ENCODE measurements around the gene FBXO41.

FBXO41 gene

DNA sequence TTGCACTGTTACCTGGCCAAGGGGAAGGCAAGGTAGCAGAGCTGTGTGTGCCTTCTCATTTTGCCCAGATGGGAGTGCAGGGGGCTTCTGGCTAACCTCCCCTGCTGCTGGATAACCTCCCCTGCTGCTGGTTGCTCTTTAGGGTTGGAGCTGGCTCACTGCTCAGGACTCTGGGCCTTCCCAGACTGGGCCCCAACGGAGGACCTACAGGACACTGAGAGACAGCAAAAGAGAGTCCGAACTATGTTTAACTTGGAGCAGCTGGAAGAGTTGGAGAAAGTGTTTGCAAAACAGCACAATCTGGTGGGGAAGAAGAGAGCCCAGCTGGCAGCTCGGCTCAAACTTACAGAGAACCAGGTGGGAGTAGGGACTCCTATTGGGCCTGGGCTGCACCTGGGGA, 76.0 kb downstream of the FBXO41 start:
- TF ChIP-seq, protein P1, sequence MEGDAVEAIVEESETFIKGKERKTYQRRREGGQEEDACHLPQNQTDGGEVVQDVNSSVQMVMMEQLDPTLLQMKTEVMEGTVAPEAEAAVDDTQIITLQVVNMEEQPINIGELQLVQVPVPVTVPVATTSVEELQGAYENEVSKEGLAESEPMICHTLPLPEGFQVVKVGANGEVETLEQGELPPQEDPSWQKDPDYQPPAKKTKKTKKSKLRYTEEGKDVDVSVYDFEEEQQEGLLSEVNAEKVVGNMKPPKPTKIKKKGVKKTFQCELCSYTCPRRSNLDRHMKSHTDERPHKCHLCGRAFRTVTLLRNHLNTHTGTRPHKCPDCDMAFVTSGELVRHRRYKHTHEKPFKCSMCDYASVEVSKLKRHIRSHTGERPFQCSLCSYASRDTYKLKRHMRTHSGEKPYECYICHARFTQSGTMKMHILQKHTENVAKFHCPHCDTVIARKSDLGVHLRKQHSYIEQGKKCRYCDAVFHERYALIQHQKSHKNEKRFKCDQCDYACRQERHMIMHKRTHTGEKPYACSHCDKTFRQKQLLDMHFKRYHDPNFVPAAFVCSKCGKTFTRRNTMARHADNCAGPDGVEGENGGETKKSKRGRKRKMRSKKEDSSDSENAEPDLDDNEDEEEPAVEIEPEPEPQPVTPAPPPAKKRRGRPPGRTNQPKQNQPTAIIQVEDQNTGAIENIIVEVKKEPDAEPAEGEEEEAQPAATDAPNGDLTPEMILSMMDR (IDR thresholded peaks at IDR 0.05; ENCODE audit: low read depth, low read length) = no peak
- no peak for DNase-seq (ENCODE audit: low read depth in 2 of 2)
- H3K4me3 ChIP-seq (replicated peaks in 1 of 2; ENCODE audit: low read depth in 2 of 2, low read length in 2 of 2) = no peak overlapping the region

DNA sequence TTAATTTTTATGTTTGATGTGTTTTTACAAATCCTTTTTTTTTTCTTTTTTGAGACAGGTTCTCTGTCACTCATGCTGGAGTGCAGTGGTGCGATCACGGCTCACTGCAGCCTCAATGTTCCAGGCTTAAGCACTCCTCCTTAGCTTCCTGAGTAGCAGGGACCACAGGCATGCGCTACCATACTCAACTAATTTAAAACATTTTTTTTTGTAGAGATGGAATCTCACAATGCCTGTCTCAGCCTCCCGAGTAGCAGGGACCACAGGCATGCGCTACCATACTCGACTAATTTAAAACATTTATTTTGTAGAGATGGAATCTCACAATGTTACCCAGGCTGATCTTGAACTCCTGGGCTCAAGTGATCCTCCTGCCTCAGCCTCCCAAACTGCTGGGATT, 78.7 kb downstream of the FBXO41 start:
- no peak for DNase-seq (ENCODE audit: low read depth in 2 of 2)
- TF ChIP-seq, protein P1 (IDR thresholded peaks at IDR 0.05; ENCODE audit: low read depth, low read length) = no peak
- H3K4me3 ChIP-seq (replicated peaks in 1 of 2; ENCODE audit: low read depth in 2 of 2, low read length in 2 of 2) = no peak overlapping the region
